Uterus (tissue), 2 donors: Measurements from ENCODE around the gene OR5C1.

ENCODE experiments used
- POLR2A ChIP-seq, 2 donors: fragments of 450-650 bp; IDR thresholded peaks; one replicate each; pipeline ENCODE4 v1.6.1; 2016; ENCODE audit warnings: antibody characterized with exemption in 2 of 2, mild to moderate bottlenecking in 1 of 2, moderate library complexity in 1 of 2
- TF ChIP-seq, protein P1 (sequence below), 4 experiments: fragments of 200-600 bp in 2 of 4; fragments of 450-650 bp in 2 of 4; sonication (generic) in 2 of 4; IDR thresholded peaks; one replicate each; pipeline ENCODE4 v1.5.1; 2016 to 2019; ENCODE audit warnings: antibody characterized with exemption in 4 of 4, mild to moderate bottlenecking in 2 of 4, moderate library complexity in 1 of 4

DNA sequence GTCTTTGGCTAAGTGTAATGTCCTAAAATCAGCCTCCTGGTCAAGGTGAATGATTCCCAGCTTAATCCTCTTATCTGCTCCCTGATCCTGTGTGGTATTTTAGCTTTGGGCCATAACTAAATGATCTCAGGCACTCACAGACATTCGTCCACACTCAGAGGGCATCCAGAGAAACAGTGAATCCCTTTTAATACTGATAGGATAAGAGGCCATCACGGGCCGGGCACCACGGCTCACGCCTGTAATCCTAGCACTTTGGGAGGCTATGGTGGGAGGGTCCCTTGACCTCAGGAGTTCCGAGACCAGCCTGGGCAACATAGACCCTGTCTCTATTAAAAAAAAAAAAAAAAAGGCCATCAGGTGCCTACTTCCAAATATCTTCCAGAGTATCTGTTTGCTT lies 33.3 kb downstream of the OR5C1 start:
- TF ChIP-seq, protein P1, sequence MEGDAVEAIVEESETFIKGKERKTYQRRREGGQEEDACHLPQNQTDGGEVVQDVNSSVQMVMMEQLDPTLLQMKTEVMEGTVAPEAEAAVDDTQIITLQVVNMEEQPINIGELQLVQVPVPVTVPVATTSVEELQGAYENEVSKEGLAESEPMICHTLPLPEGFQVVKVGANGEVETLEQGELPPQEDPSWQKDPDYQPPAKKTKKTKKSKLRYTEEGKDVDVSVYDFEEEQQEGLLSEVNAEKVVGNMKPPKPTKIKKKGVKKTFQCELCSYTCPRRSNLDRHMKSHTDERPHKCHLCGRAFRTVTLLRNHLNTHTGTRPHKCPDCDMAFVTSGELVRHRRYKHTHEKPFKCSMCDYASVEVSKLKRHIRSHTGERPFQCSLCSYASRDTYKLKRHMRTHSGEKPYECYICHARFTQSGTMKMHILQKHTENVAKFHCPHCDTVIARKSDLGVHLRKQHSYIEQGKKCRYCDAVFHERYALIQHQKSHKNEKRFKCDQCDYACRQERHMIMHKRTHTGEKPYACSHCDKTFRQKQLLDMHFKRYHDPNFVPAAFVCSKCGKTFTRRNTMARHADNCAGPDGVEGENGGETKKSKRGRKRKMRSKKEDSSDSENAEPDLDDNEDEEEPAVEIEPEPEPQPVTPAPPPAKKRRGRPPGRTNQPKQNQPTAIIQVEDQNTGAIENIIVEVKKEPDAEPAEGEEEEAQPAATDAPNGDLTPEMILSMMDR (IDR thresholded peaks at IDR 0.05): no peak
- TF ChIP-seq POLR2A (IDR thresholded peaks at IDR 0.05): no peak
